HEK293 (cell line): ENCODE data around the gene SPDYE2B.
"Not testable (repeated sequence)": the region's sequence is repeated elsewhere in the genome, so short reads cannot be mapped to it uniquely, and the experiment has no call there.

Experiments
- GLIS2 ChIP-seq: fragments of 450-650 bp; formaldehyde crosslinking; IDR thresholded peaks from 2 replicates; pipeline ENCODE4 v1.5.1; 2016; ENCODE audit warnings: missing biosample characterization, missing genetic modification characterization
- TF ChIP-seq, protein P1 (sequence below): fragments of 450-650 bp; formaldehyde crosslinking; IDR thresholded peaks from 2 replicates; pipeline ENCODE4 v1.5.1; 2016; ENCODE audit warnings: missing biosample characterization, missing genetic modification characterization

GRCh38 chr7:102697642-102698512 is 47.8 kb downstream of the SPDYE2B start:
- TF ChIP-seq, protein P1, sequence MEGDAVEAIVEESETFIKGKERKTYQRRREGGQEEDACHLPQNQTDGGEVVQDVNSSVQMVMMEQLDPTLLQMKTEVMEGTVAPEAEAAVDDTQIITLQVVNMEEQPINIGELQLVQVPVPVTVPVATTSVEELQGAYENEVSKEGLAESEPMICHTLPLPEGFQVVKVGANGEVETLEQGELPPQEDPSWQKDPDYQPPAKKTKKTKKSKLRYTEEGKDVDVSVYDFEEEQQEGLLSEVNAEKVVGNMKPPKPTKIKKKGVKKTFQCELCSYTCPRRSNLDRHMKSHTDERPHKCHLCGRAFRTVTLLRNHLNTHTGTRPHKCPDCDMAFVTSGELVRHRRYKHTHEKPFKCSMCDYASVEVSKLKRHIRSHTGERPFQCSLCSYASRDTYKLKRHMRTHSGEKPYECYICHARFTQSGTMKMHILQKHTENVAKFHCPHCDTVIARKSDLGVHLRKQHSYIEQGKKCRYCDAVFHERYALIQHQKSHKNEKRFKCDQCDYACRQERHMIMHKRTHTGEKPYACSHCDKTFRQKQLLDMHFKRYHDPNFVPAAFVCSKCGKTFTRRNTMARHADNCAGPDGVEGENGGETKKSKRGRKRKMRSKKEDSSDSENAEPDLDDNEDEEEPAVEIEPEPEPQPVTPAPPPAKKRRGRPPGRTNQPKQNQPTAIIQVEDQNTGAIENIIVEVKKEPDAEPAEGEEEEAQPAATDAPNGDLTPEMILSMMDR, result not testable (repeated sequence)
- not testable (repeated sequence) for TF ChIP-seq GLIS2 (tag by site-specific recombination)
